ENCODE data around the gene DEPDC5. TPM values are rescaled to one million over a fixed set of nuclear protein-coding genes. Genes with fewer than 3 reads are reported as not detected.

DEPDC5 gene
- total and polyA plus RNA-seq, 2 donors (not counting 1 experiment from before 2014, with no cell fraction given): 35.5 to 124 TPM

- Histone ChIP-seq H3K4me2 (replicated peaks; ENCODE audit: low read depth, low read length, poor library complexity, severe bottlenecking) (no peak overlapping the region), H2AFZ (ENCODE audit: insufficient read depth, low read depth, low read length, poor library complexity, severe bottlenecking) (no peak overlapping the region), H3K4me1 (ENCODE audit: control insufficient read depth in 2 of 2, insufficient read depth in 2 of 2, low read length in 2 of 2) (peaks cover 0 to 10% of the 10 kb centered on the region in 2 donors), H3K4me3 (ENCODE audit: control extremely low read depth in 1 of 5, extremely low read depth in 1 of 5, insufficient read depth in 1 of 5, low read depth in 2 of 5, low read length in 4 of 5) (no peak overlapping the region), H3K9me3 (ENCODE audit: control extremely low read depth in 1 of 3, control insufficient read depth in 2 of 3, insufficient read depth in 1 of 3, low read length in 2 of 3) (no peaks in the 10 kb centered on the region), H3K9ac (ENCODE audit: low read length) (no peak overlapping the region), H4K20me1 (ENCODE audit: control insufficient read depth, insufficient read depth, low read length, poor library complexity, severe bottlenecking) (no peaks in the 10 kb centered on the region), H3K27me3 (replicated peaks in 1 of 4; ENCODE audit: control extremely low read depth in 1 of 4, control insufficient read depth in 3 of 4, insufficient read depth in 4 of 4, low read length in 3 of 4) (no peaks in the 10 kb centered on the region), H3K27ac (ENCODE audit: low read length in 2 of 2) (no peak overlapping the region), H3K79me2 (ENCODE audit: control insufficient read depth, insufficient read depth, low read length) (no peaks in the 10 kb centered on the region), H3K36me3 (replicated peaks in 1 of 2; ENCODE audit: control extremely low read depth in 1 of 2, control insufficient read depth in 1 of 2, extremely low read depth in 1 of 2, insufficient read depth in 2 of 2, low read length in 1 of 2) (peaks cover 0 to 82% of the 10 kb centered on the region in 2 experiments)
- ChIA-PET POLR2A (no interaction called here), CTCF (interaction anchor here (1.0 to 1.6 kb wide), 2 partner anchors 75 to 98 kb away, joined by 3 to 4 read pairs; no protein-coding TSS in a partner anchor)
- intact Hi-C loops (cut with micrococcal nuclease): loop anchor here (10.0 kb wide), 1 partner anchor 73 kb away; the partner anchor contains the start of gene YWHAH
- ATAC-seq (ENCODE audit: low read depth): no peak
- no peaks in the 10 kb centered on the region for H3K9me3 Mint-ChIP-seq (ENCODE audit: insufficient read depth)
- no peak overlapping the region for H3K4me3 Mint-ChIP-seq
- H3K4me1 Mint-ChIP-seq: peaks cover 15% of the 10 kb centered on the region
- no CpG with 5 or more reads among the region's 4 CpGs for WGBS (ENCODE audit: insufficient coverage)
- no peaks in the 10 kb centered on the region for H3K27me3 Mint-ChIP-seq
- no peak overlapping the region for H3K27ac Mint-ChIP-seq
- no peak for TF ChIP-seq EZH2 (IDR thresholded peaks at IDR 0.05; ENCODE audit: borderline replicate concordance, insufficient read depth, low read depth, low read length, poor library complexity, severe bottlenecking)
- TF ChIP-seq CTCF (IDR thresholded peaks at IDR 0.05): no peak
- DNase-seq: no peak
Measured at GRCh38 chr22:31872209-31872608, 118.4 kb downstream of the DEPDC5 start.

- Histone ChIP-seq H3K4me1 (ENCODE audit: control insufficient read depth in 2 of 2, insufficient read depth in 2 of 2, low read length in 2 of 2) (peaks cover 0 to 7% of the 10 kb centered on the region in 2 donors), H2AFZ (ENCODE audit: insufficient read depth, low read depth, low read length, poor library complexity, severe bottlenecking) (no peak overlapping the region), H3K9ac (ENCODE audit: low read length) (no peak overlapping the region), H3K4me3 (ENCODE audit: control extremely low read depth in 1 of 5, extremely low read depth in 1 of 5, insufficient read depth in 1 of 5, low read depth in 2 of 5, low read length in 4 of 5) (no peak overlapping the region), H3K4me2 (replicated peaks; ENCODE audit: low read depth, low read length, poor library complexity, severe bottlenecking) (no peak overlapping the region), H3K9me3 (ENCODE audit: control extremely low read depth in 1 of 3, control insufficient read depth in 2 of 3, insufficient read depth in 1 of 3, low read length in 2 of 3) (no peaks in the 10 kb centered on the region), H4K20me1 (ENCODE audit: control insufficient read depth, insufficient read depth, low read length, poor library complexity, severe bottlenecking) (no peaks in the 10 kb centered on the region), H3K27me3 (replicated peaks in 1 of 4; ENCODE audit: control extremely low read depth in 1 of 4, control insufficient read depth in 3 of 4, insufficient read depth in 4 of 4, low read length in 3 of 4) (no peaks in the 10 kb centered on the region), H3K27ac (ENCODE audit: low read length in 2 of 2) (no peak overlapping the region), H3K79me2 (ENCODE audit: control insufficient read depth, insufficient read depth, low read length) (no peaks in the 10 kb centered on the region), H3K36me3 (replicated peaks in 1 of 2; ENCODE audit: control extremely low read depth in 1 of 2, control insufficient read depth in 1 of 2, extremely low read depth in 1 of 2, insufficient read depth in 2 of 2, low read length in 1 of 2) (peaks cover 0 to 77% of the 10 kb centered on the region in 2 experiments)
- no peak for ATAC-seq (ENCODE audit: low read depth)
- no peaks in the 10 kb centered on the region for H3K27me3 Mint-ChIP-seq
- CTCF ChIA-PET: no interaction called here
- no peak for DNase-seq
- no peak overlapping the region for H3K27ac Mint-ChIP-seq
- H3K4me3 Mint-ChIP-seq: no peak overlapping the region
- no peaks in the 10 kb centered on the region for H3K9me3 Mint-ChIP-seq (ENCODE audit: insufficient read depth)
- POLR2A ChIA-PET: no interaction called here
- 100% methylated on average over 3 of the region's 3 CpGs for WGBS (ENCODE audit: insufficient coverage)
- H3K4me1 Mint-ChIP-seq: peaks cover 10% of the 10 kb centered on the region
- TF ChIP-seq CTCF (IDR thresholded peaks at IDR 0.05) (no peak), EZH2 (IDR thresholded peaks at IDR 0.05; ENCODE audit: borderline replicate concordance, insufficient read depth, low read depth, low read length, poor library complexity, severe bottlenecking) (no peak)
- intact Hi-C loops (cut with micrococcal nuclease): loop anchor here (10.0 kb wide), 1 partner anchor 70 kb away; the partner anchor contains the start of gene YWHAH
Measured at GRCh38 chr22:31874821-31875220, 121.0 kb downstream of the DEPDC5 start.

Measured in B cell (primary cell).